C4-2B (cell line): Measurements from ENCODE around the gene RHBDF2.

Experiments
- H3K27ac ChIP-seq: fragments of 450-650 bp; 2 replicates; pipeline ENCODE4 v1.5.1; 2017
- ZFX ChIP-seq: fragments of 450-650 bp; IDR thresholded peaks from 2 replicates; pipeline ENCODE4 v1.6.1; 2017
- TF ChIP-seq, protein P1 (sequence below): fragments of 450-650 bp; conservative IDR thresholded peaks from 2 replicates; pipeline ENCODE4 v1.5.1; 2017; ENCODE audit warnings: mild to moderate bottlenecking

The RHBDF2 gene

DNA sequence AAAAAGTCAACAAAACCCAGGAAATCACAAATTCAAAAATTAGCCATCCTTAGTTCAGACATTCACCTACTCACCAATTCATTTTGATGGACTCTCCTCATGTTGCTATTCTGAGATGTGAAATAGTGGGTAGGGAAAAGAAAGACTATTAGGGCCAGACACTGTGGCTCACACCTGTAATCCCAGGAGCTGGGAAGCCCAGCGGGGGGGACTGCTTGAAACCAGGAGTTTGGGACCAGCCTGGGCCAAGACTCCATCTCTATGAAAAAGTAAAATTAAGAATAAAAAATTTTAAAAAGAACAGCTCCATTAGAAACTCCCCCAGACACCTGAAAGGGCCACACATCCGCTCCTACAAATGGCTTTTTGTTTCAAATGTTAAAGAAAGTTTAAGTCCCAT is 69.7 kb downstream of the RHBDF2 start:
- no peak for TF ChIP-seq ZFX
- TF ChIP-seq, protein P1, sequence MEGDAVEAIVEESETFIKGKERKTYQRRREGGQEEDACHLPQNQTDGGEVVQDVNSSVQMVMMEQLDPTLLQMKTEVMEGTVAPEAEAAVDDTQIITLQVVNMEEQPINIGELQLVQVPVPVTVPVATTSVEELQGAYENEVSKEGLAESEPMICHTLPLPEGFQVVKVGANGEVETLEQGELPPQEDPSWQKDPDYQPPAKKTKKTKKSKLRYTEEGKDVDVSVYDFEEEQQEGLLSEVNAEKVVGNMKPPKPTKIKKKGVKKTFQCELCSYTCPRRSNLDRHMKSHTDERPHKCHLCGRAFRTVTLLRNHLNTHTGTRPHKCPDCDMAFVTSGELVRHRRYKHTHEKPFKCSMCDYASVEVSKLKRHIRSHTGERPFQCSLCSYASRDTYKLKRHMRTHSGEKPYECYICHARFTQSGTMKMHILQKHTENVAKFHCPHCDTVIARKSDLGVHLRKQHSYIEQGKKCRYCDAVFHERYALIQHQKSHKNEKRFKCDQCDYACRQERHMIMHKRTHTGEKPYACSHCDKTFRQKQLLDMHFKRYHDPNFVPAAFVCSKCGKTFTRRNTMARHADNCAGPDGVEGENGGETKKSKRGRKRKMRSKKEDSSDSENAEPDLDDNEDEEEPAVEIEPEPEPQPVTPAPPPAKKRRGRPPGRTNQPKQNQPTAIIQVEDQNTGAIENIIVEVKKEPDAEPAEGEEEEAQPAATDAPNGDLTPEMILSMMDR, result no peak

DNA sequence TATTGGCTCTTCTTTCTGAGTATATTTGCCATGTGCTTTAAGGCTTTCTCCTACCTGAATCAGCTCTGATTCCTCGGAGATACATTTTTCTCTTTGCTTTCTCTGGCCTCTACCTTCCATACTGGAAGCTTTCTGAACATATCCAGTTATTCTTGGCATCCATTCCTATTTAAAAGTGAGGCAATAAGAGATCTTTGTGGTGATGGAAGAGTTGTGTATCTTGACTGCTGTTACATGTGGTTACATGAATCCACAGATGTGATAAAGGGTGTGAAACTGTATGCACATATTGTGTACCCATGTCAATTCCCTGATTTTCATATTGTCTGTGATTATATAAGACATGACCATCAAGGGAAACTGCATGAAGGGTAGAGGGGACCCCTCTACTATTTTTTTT is 72.7 kb downstream of the RHBDF2 start:
- H3K27ac ChIP-seq, result no peak overlapping the region
- TF ChIP-seq, protein P1, result no peak
- TF ChIP-seq ZFX, result no peak

More for the DNA sequence above, 69.7 kb downstream of the RHBDF2 start:
- no peak overlapping the region for H3K27ac ChIP-seq

DNA sequence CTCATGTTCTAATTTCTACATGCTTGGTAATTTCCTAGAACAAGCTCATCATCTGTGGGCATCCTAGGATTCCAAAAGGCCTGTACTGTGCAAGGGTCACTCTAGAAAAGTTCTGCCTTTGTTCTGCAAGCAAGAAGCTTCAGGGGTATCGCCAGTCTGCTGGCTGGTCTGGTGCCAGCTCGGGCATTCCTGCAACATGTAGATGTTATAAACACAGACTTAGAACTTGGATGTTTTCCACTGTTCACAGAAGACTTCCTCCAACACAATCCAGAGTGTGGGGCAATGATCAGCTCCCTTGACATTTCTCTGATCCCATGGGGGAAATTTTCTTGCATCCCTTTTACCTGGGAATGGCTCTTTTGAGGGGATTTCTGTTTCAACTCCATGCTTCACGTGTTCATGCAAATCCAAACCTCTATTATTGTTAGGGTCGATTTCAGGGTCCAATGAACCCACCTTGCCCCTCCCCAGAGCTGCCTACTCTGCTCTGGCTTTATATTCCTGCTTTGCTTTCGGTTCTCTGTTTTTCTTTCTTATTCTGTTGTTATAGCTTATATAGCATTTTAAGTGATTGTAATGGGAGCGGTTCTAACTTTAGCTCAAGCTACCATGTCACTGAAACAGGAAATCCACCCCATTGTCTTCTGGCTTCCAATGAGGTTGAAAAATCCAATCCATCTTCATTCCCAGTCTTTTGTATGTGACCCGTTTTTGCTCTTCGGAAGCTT is 73.6 kb downstream of the RHBDF2 start:
- no peak overlapping the region for H3K27ac ChIP-seq
- TF ChIP-seq, protein P1, result no peak
- no peak for TF ChIP-seq ZFX

DNA sequence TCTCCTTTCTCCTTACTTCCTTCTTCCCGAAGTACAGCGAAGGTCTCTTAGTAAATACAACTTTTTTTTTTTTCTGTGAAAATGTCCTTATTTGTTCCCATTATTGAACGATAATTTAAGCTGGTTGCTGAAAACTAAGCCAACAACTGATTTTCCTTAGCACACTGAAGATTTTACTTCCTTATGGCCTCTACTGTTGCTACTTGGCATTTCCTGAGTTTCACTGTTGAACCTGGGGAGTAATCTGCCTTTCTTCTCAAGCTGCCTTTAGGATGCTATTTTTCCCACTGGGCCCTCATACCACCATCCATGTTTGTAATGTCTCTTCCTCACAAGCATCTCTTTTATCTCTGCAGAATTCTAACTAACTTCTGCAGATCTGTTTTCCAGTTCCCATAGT is 74.4 kb downstream of the RHBDF2 start:
- TF ChIP-seq ZFX, result no peak
- TF ChIP-seq, protein P1, result no peak
- no peak overlapping the region for H3K27ac ChIP-seq

DNA sequence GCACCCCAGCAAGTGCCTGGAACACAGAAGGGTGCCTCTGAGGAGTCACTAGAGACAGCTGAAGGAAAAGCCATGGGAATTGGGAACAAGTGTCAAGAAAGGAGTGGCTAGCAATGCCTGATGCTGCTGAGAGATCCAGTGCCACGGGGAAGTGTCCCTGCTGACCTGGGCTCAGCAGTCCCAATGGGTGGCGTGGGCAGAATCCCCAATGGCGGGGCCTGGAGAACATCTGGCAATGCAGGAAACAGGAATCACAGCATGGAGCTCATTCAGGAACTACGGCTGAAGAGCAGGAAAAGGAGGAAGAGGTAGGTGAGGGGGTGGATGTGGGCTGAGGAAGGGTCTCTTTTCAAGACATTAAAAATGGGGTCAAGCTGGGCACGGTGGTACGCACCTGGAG is 78.4 kb downstream of the RHBDF2 start:
- H3K27ac ChIP-seq, result no peak overlapping the region
- no peak for TF ChIP-seq ZFX
- TF ChIP-seq, protein P1, result no peak

DNA sequence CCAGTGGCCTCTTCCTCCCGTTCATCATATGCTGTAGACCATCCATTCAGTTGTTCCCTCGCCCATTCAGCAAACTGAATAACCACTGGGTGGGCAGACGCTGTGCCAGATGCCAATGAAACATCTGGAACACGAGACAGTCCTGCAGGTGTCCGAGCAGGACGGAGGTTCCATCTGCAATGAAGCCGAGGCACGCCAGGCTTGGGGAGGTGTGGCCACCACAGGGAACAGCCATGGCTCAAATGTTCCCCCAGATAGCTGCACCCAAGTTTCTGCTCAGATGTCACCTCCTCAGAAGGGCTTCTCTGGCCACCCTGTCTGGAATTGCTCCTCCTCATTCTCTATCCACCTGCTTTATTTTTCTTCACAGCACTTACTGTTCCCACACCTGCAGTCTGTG is 78.8 kb downstream of the RHBDF2 start:
- H3K27ac ChIP-seq, result no peak overlapping the region
- TF ChIP-seq, protein P1, result no peak
- TF ChIP-seq ZFX, result no peak

DNA sequence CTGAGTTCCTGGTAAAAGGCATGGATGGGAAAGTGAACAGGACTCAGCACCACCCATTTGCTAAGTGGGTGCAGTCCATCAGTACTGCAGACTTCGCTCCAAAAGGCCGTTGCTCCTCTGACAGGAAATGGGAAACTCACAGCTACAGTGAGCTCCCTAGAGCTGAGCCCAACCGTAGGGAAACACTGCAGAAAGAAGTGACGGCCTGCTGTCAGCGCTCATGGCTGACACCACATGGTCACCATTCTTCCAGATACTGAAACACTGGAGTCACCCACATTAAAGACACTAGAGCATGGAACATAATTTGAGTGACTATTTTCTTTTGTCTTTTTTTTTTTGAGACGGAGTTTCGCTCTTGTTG is 80.2 kb downstream of the RHBDF2 start:
- H3K27ac ChIP-seq, result no peak overlapping the region
- no peak for TF ChIP-seq ZFX
